Inflammatory macrophage treated with lipopolysaccharide for 4 hours (primary cell): Measurements from ENCODE around the gene CMIP.

Source experiments
- DNase-seq: peaks from one replicate; pipeline ENCODE4 v3.0.0-alpha.2; 2020

The CMIP gene

GRCh38 chr16:81695321-81696165, 250.9 kb downstream of the CMIP start:
- no peak for DNase-seq

- DNase-seq = no peak
Observed at GRCh38 chr16:81696166-81696960, 251.8 kb downstream of the CMIP start.

GRCh38 chr16:81696961-81697615, 252.5 kb downstream of the CMIP start:
- peak; percentile 52 for DNase-seq

- DNase-seq = no peak
Observed at GRCh38 chr16:81697616-81698309, 253.2 kb downstream of the CMIP start.

GRCh38 chr16:81698310-81698641, 253.7 kb downstream of the CMIP start:
- no peak for DNase-seq

GRCh38 chr16:81699596-81699995, 255.0 kb downstream of the CMIP start:
- no peak for DNase-seq

GRCh38 chr16:81700071-81700779, 255.6 kb downstream of the CMIP start:
- DNase-seq = no peak

- DNase-seq = no peak
Observed at GRCh38 chr16:81700780-81701165, 256.2 kb downstream of the CMIP start.

GRCh38 chr16:81701296-81701970, 256.8 kb downstream of the CMIP start:
- DNase-seq = no peak

- DNase-seq = no peak
Observed at GRCh38 chr16:81702506-81702905, 257.9 kb downstream of the CMIP start.

- no peak for DNase-seq
Observed at GRCh38 chr16:81703177-81704155, 258.9 kb downstream of the CMIP start.

- no peak for DNase-seq
Observed at GRCh38 chr16:81705261-81705660, 260.7 kb downstream of the CMIP start.

GRCh38 chr16:81706327-81707295, 262.0 kb downstream of the CMIP start:
- no peak for DNase-seq

- no peak for DNase-seq
Observed at GRCh38 chr16:81707411-81708265, 263.0 kb downstream of the CMIP start.

GRCh38 chr16:81708266-81709015, 263.8 kb downstream of the CMIP start:
- no peak for DNase-seq

- no peak for DNase-seq
Observed at GRCh38 chr16:81709016-81709900, 264.6 kb downstream of the CMIP start.
